GM12878 (cell line): ENCODE data around the gene ATF4. TPM values are rescaled to one million over a fixed set of nuclear protein-coding genes. Genes with fewer than 3 reads are reported as not detected.
"Not testable (repeated sequence)": the region's sequence is repeated elsewhere in the genome, so short reads cannot be mapped to it uniquely, and the experiment has no call there.

ENCODE experiments used
- ATAC-seq: fragments of 200-7000 bp; cut with Tn5 transposase; 3 replicates; pipeline ENCODE4 v1.9.1; 2020; ENCODE audit warnings: mild to moderate bottlenecking, moderate library complexity
- BruUV-seq: library from RNA; stranded (reverse); fragments of 400-500 nt; replicated peaks from 2 replicates; lab custom pipeline; 2021; lab: Mats Ljungman, UMichigan
- CTCF ChIA-PET: fragments of 300-600 bp; sonication (Branson Sonifier 250); formaldehyde crosslinking; extraction: SDS; loops from one replicate; lab custom pipeline; 2021; ENCODE audit warnings: inconsistent platforms; lab: Yijun Ruan, JAX
- POLR2A ChIA-PET: fragments of 350-600 bp; formaldehyde crosslinking; extraction: SDS; loops from one replicate; lab custom pipeline; 2021; ENCODE audit warnings: inconsistent platforms; lab: Charles Lee
- RAD21 ChIA-PET: fragments of 300-600 bp; sonication (Branson Sonifier 250); formaldehyde crosslinking; loops from one replicate; lab custom pipeline; 2023; ENCODE audit warnings: antibody characterized with exemption; ENCODE audit not compliant: unreplicated experiment; lab: Charles Lee
- SMC1A ChIA-PET: fragments of 300-600 bp; sonication (Branson Sonifier 250); formaldehyde crosslinking; loops from one replicate; lab custom pipeline; 2023; ENCODE audit not compliant: unreplicated experiment, uncharacterized antibody; lab: Charles Lee
- DNase-seq: peaks from one replicate; pipeline ENCODE4 v3.0.0-alpha.2; 2011; ENCODE audit warnings: low read depth, low spot score
- FAIRE-seq: peaks from 3 replicates; lab custom pipeline; 2011; peaks lifted over from hg19 to GRCh38; lab: Jason Lieb, UNC
- H2AFZ ChIP-seq: 2 replicates; pipeline ENCODE4 v1.6.0; 2011; ENCODE audit warnings: low read depth, low read length, control low read depth; ENCODE audit not compliant: control insufficient read depth
- H3K27ac ChIP-seq: 2 replicates; pipeline ENCODE4 v1.5.1; 2011; ENCODE audit warnings: control low read depth; ENCODE audit not compliant: control insufficient read depth, insufficient read depth
- H3K27me3 ChIP-seq, 2 experiments: replicated peaks in 1 of 2; 2 replicates each; pipeline versions ENCODE4 v1.6.0 to v1.6.1; 2011; ENCODE audit warnings: low read length in 1 of 2; ENCODE audit not compliant: control insufficient read depth in 2 of 2, insufficient read depth in 2 of 2
- H3K36me3 ChIP-seq, 2 experiments: 2 replicates each; pipeline ENCODE4 v1.5.1; 2011; ENCODE audit warnings: low read length in 1 of 2; ENCODE audit not compliant: control insufficient read depth in 2 of 2, insufficient read depth in 2 of 2
- H3K4me1 ChIP-seq: 2 replicates; pipeline ENCODE4 v1.6.1; 2011; ENCODE audit warnings: mild to moderate bottlenecking, low read length, moderate library complexity, mixed read lengths; ENCODE audit not compliant: control insufficient read depth, insufficient read depth
- H3K4me2 ChIP-seq: 2 replicates; pipeline ENCODE4 v1.6.0; 2011; ENCODE audit warnings: control low read depth; ENCODE audit not compliant: control insufficient read depth, insufficient read depth
- H3K4me3 ChIP-seq: fragments of 200-600 bp; sonication (generic); 2 replicates; pipeline ENCODE4 v1.5.1; 2016
- H3K79me2 ChIP-seq: 2 replicates; pipeline ENCODE4 v1.6.0; 2011; ENCODE audit warnings: low read length; ENCODE audit not compliant: control insufficient read depth, insufficient read depth
- H3K9ac ChIP-seq: 2 replicates; pipeline ENCODE4 v1.8.0; 2011; ENCODE audit warnings: low read length, control low read depth, mixed read lengths; ENCODE audit not compliant: control insufficient read depth, insufficient read depth
- H3K9me3 ChIP-seq: replicated peaks from 3 replicates; pipeline ENCODE4 v1.5.1; 2011; ENCODE audit warnings: mild to moderate bottlenecking, low read length; ENCODE audit not compliant: control insufficient read depth, insufficient read depth
- H4K20me1 ChIP-seq: 2 replicates; pipeline ENCODE4 v1.6.0; 2011; ENCODE audit not compliant: control insufficient read depth, insufficient read depth
- BACH1 ChIP-seq: fragments of 450-650 bp; IDR thresholded peaks from 2 replicates; pipeline ENCODE4 v1.6.1; 2017; ENCODE audit warnings: mild to moderate bottlenecking, borderline replicate concordance
- CBX5 ChIP-seq: sonication (generic); IDR thresholded peaks from 2 replicates; pipeline ENCODE4 v1.6.1; 2016; ENCODE audit warnings: low read depth, moderate library complexity, mild to moderate bottlenecking, inconsistent platforms
- CHD2 ChIP-seq: IDR thresholded peaks from 2 replicates; pipeline ENCODE4 v1.6.1; 2011; ENCODE audit warnings: low read depth, low read length, improper control_type of control experiment, borderline replicate concordance
- HCFC1 ChIP-seq: fragments of 150-350 bp; IDR thresholded peaks from 2 replicates; pipeline ENCODE4 v1.6.1; 2014; ENCODE audit warnings: low read length
- IRF4 ChIP-seq: IDR thresholded peaks from 2 replicates; pipeline ENCODE4 v1.6.1; 2011; ENCODE audit warnings: low read depth, low read length
- JUNB ChIP-seq: IDR thresholded peaks from 2 replicates; pipeline ENCODE4 v1.6.1; 2016; ENCODE audit warnings: antibody characterized with exemption, mild to moderate bottlenecking
- MTA3 ChIP-seq: IDR thresholded peaks from 2 replicates; pipeline ENCODE4 v1.6.1; 2012; ENCODE audit warnings: low read length, inconsistent platforms, borderline replicate concordance
- POLR2A ChIP-seq: IDR thresholded peaks from 2 replicates; pipeline ENCODE4 v1.6.1; 2011; ENCODE audit warnings: low read depth, mild to moderate bottlenecking, low read length
- SIX5 ChIP-seq: IDR thresholded peaks from 2 replicates; pipeline ENCODE4 v1.6.1; 2011; ENCODE audit warnings: mild to moderate bottlenecking, low read depth, low read length, moderate library complexity; ENCODE audit not compliant: severe bottlenecking
- SMAD1 ChIP-seq: fragments of 450-650 bp; IDR thresholded peaks from 2 replicates; pipeline ENCODE4 v1.6.1; 2018; ENCODE audit warnings: mild to moderate bottlenecking, low read depth; ENCODE audit not compliant: partially characterized antibody
- ZBED1 ChIP-seq: IDR thresholded peaks from 2 replicates; pipeline ENCODE4 v1.6.1; 2016; ENCODE audit warnings: borderline replicate concordance
- ZNF207 ChIP-seq: fragments of 450-650 bp; IDR thresholded peaks from 2 replicates; pipeline ENCODE4 v1.6.1; 2014; ENCODE audit warnings: antibody characterized with exemption, mild to moderate bottlenecking, borderline replicate concordance
- ZZZ3 ChIP-seq: IDR thresholded peaks from 2 replicates; pipeline ENCODE4 v1.6.1; 2011; ENCODE audit warnings: low read depth; ENCODE audit not compliant: control insufficient read depth, insufficient read length
- WGBS: methylation state at CpG from one replicate; pipeline ENCODE4 v1.1.6; 2016; ENCODE audit warnings: low lambda C conversion rate; ENCODE audit not compliant: insufficient replicate concordance, insufficient coverage; ENCODE audit errors: missing lambda C conversion rate; 5-methylcytosine and 5-hydroxymethylcytosine counted together
- in situ Hi-C: fragments of 300-500 bp; cut with MboI; formaldehyde crosslinking; loops from 9 replicates; pipeline ENCODE4 v1.14.3; 2018; ENCODE audit warnings: mixed read lengths
- intact Hi-C: fragments of 100-400 bp; cut with micrococcal nuclease; formaldehyde crosslinking; loops from one replicate; pipeline ENCODE4 v1.14.2; 2022; ENCODE audit not compliant: unreplicated experiment
- polyA plus RNA-seq, 11 experiments: library from polyadenylated mRNA; depleted of rRNA in 4 of 11; unstranded in 6 of 11; stranded (reverse) in 5 of 11; fragments of >200 nt; fragmentation: Nextera tagmentation in 4 of 11; fragmentation: Illumina TruSeq in 1 of 11; extraction: Ambion mirVana in 4 of 11; extraction: Trizol in 1 of 11; gene quantifications; 1 replicate in 1 of 11; 2 replicates in 10 of 11; pipeline versions ENCODE4 v1.2.1 to v1.2.3, GENCODE V29; 2011 to 2016; ENCODE audit warnings: inconsistent platforms in 2 of 11, missing spikeins in 2 of 11, low read depth in 1 of 11
- total RNA-seq, 4 experiments: library from RNA; depleted of rRNA in 3 of 4; stranded (reverse); fragments of >200 nt in 3 of 4; fragmentation: Illumina TruSeq in 1 of 4; extraction: Trizol in 1 of 4; gene quantifications; 2 replicates each; pipeline versions ENCODE4 v1.2.1 to v1.2.3, GENCODE V29; 2013 to 2021
- TF ChIP-seq, protein P1 (sequence below): fragments of 450-650 bp; conservative IDR thresholded peaks from 2 replicates; pipeline ENCODE4 v1.6.1; 2017; ENCODE audit warnings: mild to moderate bottlenecking, moderate library complexity

ATF4 gene
- total and polyA plus RNA-seq, 10 of the 15 experiments (the other 5 are each of a cell fraction or from before 2014, with no cell fraction given), result 88.3 to 605 (median 320) TPM

DNA sequence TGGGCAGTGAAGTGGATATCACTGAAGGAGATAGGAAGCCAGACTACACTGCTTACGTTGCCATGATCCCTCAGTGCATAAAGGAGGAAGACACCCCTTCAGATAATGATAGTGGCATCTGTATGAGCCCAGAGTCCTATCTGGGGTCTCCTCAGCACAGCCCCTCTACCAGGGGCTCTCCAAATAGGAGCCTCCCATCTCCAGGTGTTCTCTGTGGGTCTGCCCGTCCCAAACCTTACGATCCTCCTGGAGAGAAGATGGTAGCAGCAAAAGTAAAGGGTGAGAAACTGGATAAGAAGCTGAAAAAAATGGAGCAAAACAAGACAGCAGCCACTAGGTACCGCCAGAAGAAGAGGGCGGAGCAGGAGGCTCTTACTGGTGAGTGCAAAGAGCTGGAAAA lies 1.7 kb downstream of the ATF4 start:
- in situ Hi-C loops (loop anchor here (25.0 kb wide), 1 partner anchor 360 kb away; the partner anchor contains the start of gene CBX7), intact Hi-C loops (loop anchor here (5.0 kb wide), 1 partner anchor 75 kb away; no protein-coding TSS in a partner anchor)
- H3K27me3 ChIP-seq, ATAC-seq, FAIRE-seq, H2AFZ ChIP-seq, RAD21 ChIA-PET, BruUV-seq, H3K9me3 ChIP-seq, DNase-seq: not testable (repeated sequence)
- SMC1A ChIA-PET, result interaction anchor here (0.6 kb wide), 1 partner anchor 47 kb away, joined by 3 read pairs; no protein-coding TSS in a partner anchor
- CTCF ChIA-PET, result interaction anchor here (1.4 to 17.8 kb wide), 2 partner anchors 25 to 211 kb away, joined by 4 to 372 read pairs; partner anchors contain the start of gene MIEF1
- Histone ChIP-seq H3K4me2 (peak overlapping the region; percentile 97), H3K4me3 (peak overlapping the region; percentile 97), H4K20me1 (peaks cover 29% of the 10 kb centered on the region), H3K4me1 (peaks cover 25% of the 10 kb centered on the region), H3K27ac (peak overlapping the region; percentile 21; the same call in 1 of the 2 replicates), H3K36me3 (peaks cover 18 to 23% of the 10 kb centered on the region in 2 experiments; a peak in 3 of 4 replicates), H3K79me2 (peaks cover 60% of the 10 kb centered on the region), H3K9ac (peak overlapping the region; percentile 99)
- TF ChIP-seq BACH1 (peak; percentile 6; the same call in 1 of the 2 replicates), SMAD1 (peak; percentile 13)
- WGBS, result 0% methylated on average over 5 of the region's 5 CpGs
- POLR2A ChIA-PET, result interaction anchor here (0.8 to 1.5 kb wide), 5 partner anchors 9 to 522 kb away, joined by 3 to 5 read pairs (median 3); no protein-coding TSS in a partner anchor

DNA sequence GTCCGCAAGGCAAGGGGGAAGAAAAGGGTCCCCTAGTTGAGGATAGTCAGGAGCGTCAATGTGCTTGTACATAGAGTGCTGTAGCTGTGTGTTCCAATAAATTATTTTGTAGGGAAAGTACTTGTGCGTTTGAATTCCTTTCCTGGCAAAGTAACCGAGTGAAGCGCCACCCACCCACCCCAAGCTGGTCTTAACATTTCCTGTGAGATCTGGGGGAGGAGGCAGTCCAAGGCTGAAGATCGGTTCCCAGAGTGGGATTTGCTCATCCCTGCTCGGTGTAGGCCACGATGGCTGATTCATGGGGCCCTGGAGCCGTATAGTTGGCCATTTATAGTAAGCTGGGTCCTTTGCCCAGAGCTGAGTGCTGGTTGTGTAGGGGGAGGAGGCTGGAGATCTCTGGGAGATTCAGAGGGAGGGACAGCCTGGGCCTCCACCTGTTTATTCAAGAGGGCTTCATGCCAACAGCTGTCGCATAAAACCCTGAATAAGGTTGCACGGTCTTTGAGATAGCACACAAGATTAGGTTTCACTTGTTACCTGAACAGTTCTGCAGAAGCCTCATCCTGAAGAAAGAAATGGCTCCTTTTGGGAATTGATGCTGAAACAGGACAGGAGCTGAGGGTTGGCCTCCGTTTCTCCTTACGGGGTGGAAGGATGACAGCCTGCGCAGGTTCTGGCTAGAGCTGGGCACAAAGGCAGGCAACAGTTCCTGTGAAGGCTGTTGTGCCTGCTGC lies 2.4 kb downstream of the ATF4 start:
- H4K20me1 ChIP-seq, result peaks cover 29% of the 10 kb centered on the region
- intact Hi-C loops, result loop anchor here (5.0 kb wide), 1 partner anchor 75 kb away; no protein-coding TSS in a partner anchor
- no peak for ATAC-seq
- TF ChIP-seq MTA3 (no peak), ZNF207 (no peak), SIX5 (no peak), JUNB (no peak), ZZZ3 (no peak), CBX5 (no peak), POLR2A (peak; percentile 88), ZBED1 (peak; percentile 91), CHD2 (no peak; the same call in 1 of the 2 replicates), HCFC1 (no peak), IRF4 (no peak)
- TF ChIP-seq, protein P1, sequence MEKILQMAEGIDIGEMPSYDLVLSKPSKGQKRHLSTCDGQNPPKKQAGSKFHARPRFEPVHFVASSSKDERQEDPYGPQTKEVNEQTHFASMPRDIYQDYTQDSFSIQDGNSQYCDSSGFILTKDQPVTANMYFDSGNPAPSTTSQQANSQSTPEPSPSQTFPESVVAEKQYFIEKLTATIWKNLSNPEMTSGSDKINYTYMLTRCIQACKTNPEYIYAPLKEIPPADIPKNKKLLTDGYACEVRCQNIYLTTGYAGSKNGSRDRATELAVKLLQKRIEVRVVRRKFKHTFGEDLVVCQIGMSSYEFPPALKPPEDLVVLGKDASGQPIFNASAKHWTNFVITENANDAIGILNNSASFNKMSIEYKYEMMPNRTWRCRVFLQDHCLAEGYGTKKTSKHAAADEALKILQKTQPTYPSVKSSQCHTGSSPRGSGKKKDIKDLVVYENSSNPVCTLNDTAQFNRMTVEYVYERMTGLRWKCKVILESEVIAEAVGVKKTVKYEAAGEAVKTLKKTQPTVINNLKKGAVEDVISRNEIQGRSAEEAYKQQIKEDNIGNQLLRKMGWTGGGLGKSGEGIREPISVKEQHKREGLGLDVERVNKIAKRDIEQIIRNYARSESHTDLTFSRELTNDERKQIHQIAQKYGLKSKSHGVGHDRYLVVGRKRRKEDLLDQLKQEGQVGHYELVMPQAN, result no peak

More for the DNA sequence above, 2.4 kb downstream of the ATF4 start:
- RAD21 ChIA-PET, result no interaction called here
- no peaks in the 10 kb centered on the region for H3K9me3 ChIP-seq
- in situ Hi-C loops, result loop anchor here (25.0 kb wide), 1 partner anchor 360 kb away; the partner anchor contains the start of gene CBX7
- no peaks in the 10 kb centered on the region for H3K27me3 ChIP-seq
- no peak overlapping the region for H2AFZ ChIP-seq
- H3K27ac ChIP-seq, result 0 out of 2 replicates have a peak overlapping the region, but pooled peaks have one; percentile 24
- peak overlapping the region; percentile 97 for H3K4me2 ChIP-seq
- FAIRE-seq, result no peak
- peaks cover 58% of the 10 kb centered on the region for H3K79me2 ChIP-seq
- BruUV-seq, result no TSS peak
- peak overlapping the region; percentile 97 for H3K4me3 ChIP-seq
- peaks cover 18 to 23% of the 10 kb centered on the region in 2 experiments; a peak in 3 of 4 replicates for H3K36me3 ChIP-seq
- H3K9ac ChIP-seq, result peak overlapping the region; percentile 99; the same call in 1 of the 2 replicates
- peaks cover 31% of the 10 kb centered on the region for H3K4me1 ChIP-seq
- 13% methylated on average over 14 of the region's 14 CpGs for WGBS
- POLR2A ChIA-PET, result interaction anchor here (0.8 to 1.5 kb wide), 6 partner anchors 8 to 521 kb away, joined by 3 to 5 read pairs (median 3); no protein-coding TSS in a partner anchor
- CTCF ChIA-PET, result interaction anchor here (0.8 to 17.8 kb wide), 5 partner anchors 7 to 212 kb away, joined by 4 to 372 read pairs (median 4); partner anchors contain the start of gene MIEF1
- SMC1A ChIA-PET, result interaction anchor here (0.6 to 0.9 kb wide), 2 partner anchors 26 to 48 kb away, joined by 3 to 4 read pairs; no protein-coding TSS in a partner anchor
- DNase-seq, result no peak
